ENCODE results near the gene PITPNC1. TPM values are rescaled to one million over a fixed set of nuclear protein-coding genes. Genes with fewer than 3 reads are reported as not detected.
A peak's percentile ranks its signal among the peaks of the same experiment; 100 is the strongest.

The PITPNC1 gene
- total and polyA plus RNA-seq, 4 donors, result 8.0 to 21.1 (median 15.2) TPM

GRCh38 chr17:67476787-67477335 lies 99.8 kb downstream of the PITPNC1 start:
- no peaks in the 10 kb centered on the region for H3K9me3 ChIP-seq (ENCODE audit: control insufficient read depth in 4 of 4, insufficient read depth in 3 of 4, low read length in 3 of 4)
- peak overlapping the region in 1 of 2 donors; percentile 56 for H3K27ac ChIP-seq (ENCODE audit: low read depth in 1 of 2, low read length in 1 of 2)
- WGBS, 2 donors, result 96% methylated on average over 7 of the region's 7 CpGs
- peaks cover 0 to 12% (median 3%) of the 10 kb centered on the region in 5 donors for H3K4me1 ChIP-seq (ENCODE audit: control insufficient read depth in 5 of 5, insufficient read depth in 5 of 5, low read length in 5 of 5)
- DNase-seq (no peak), ATAC-seq (ENCODE audit: insufficient read depth, low FRiP score) (no peak)
- TF ChIP-seq CTCF (IDR thresholded peaks at IDR 0.05; ENCODE audit: control extremely low read depth, extremely low read depth), result no peak
- no peak overlapping the region for H3K4me3 ChIP-seq
- H3K9ac ChIP-seq (ENCODE audit: insufficient read depth in 1 of 2, low read length in 2 of 2), result no peak overlapping the region
- no peaks in the 10 kb centered on the region for H3K36me3 ChIP-seq (ENCODE audit: control insufficient read depth in 4 of 4, insufficient read depth in 4 of 4, low read length in 4 of 4)
- no peaks in the 10 kb centered on the region for H3K27me3 ChIP-seq (ENCODE audit: control insufficient read depth in 3 of 3, insufficient read depth in 3 of 3, low read length in 2 of 3)

GRCh38 chr17:67477687-67478086 lies 100.6 kb downstream of the PITPNC1 start:
- Histone ChIP-seq H3K4me1 (ENCODE audit: control insufficient read depth in 5 of 5, insufficient read depth in 5 of 5, low read length in 5 of 5) (peaks cover 0 to 12% (median 3%) of the 10 kb centered on the region in 5 donors), H3K36me3 (ENCODE audit: control insufficient read depth in 4 of 4, insufficient read depth in 4 of 4, low read length in 4 of 4) (no peaks in the 10 kb centered on the region), H3K4me3 (no peak overlapping the region), H3K27ac (ENCODE audit: low read depth in 1 of 2, low read length in 1 of 2) (peak overlapping the region in 1 of 2 donors; percentile 56), H3K27me3 (ENCODE audit: control insufficient read depth in 3 of 3, insufficient read depth in 3 of 3, low read length in 2 of 3) (no peaks in the 10 kb centered on the region), H3K9ac (ENCODE audit: insufficient read depth in 1 of 2, low read length in 2 of 2) (no peak overlapping the region), H3K9me3 (ENCODE audit: control insufficient read depth in 4 of 4, insufficient read depth in 3 of 4, low read length in 3 of 4) (no peaks in the 10 kb centered on the region)
- 84 to 93% methylated on average over 4 of the region's 4 CpGs for WGBS, 2 donors
- ATAC-seq (ENCODE audit: insufficient read depth, low FRiP score) (no peak), DNase-seq (no peak)
- no peak for TF ChIP-seq CTCF (IDR thresholded peaks at IDR 0.05; ENCODE audit: control extremely low read depth, extremely low read depth)

- DNase-seq (no peak), ATAC-seq (ENCODE audit: insufficient read depth, low FRiP score) (no peak)
- H3K36me3 ChIP-seq (ENCODE audit: control insufficient read depth in 4 of 4, insufficient read depth in 4 of 4, low read length in 4 of 4), result no peaks in the 10 kb centered on the region
- H3K27ac ChIP-seq (ENCODE audit: low read depth in 1 of 2, low read length in 1 of 2), result no peak overlapping the region
- peaks cover 0 to 12% (median 3%) of the 10 kb centered on the region in 5 donors for H3K4me1 ChIP-seq (ENCODE audit: control insufficient read depth in 5 of 5, insufficient read depth in 5 of 5, low read length in 5 of 5)
- no peak overlapping the region for H3K4me3 ChIP-seq
- H3K9ac ChIP-seq (ENCODE audit: insufficient read depth in 1 of 2, low read length in 2 of 2), result no peak overlapping the region
- H3K9me3 ChIP-seq (ENCODE audit: control insufficient read depth in 4 of 4, insufficient read depth in 3 of 4, low read length in 3 of 4), result no peaks in the 10 kb centered on the region
- TF ChIP-seq CTCF (IDR thresholded peaks at IDR 0.05; ENCODE audit: control extremely low read depth, extremely low read depth), result no peak
- no peaks in the 10 kb centered on the region for H3K27me3 ChIP-seq (ENCODE audit: control insufficient read depth in 3 of 3, insufficient read depth in 3 of 3, low read length in 2 of 3)
- WGBS, 2 donors, result 89 to 90% methylated on average over 8 of the region's 8 CpGs
Observed at GRCh38 chr17:67478401-67479041, 101.4 kb downstream of the PITPNC1 start.

Data from lung (tissue), 12 donors.